DOHH2 (cell line): ENCODE results near the gene EEFSEC.

Experiments
- EZH2phosphoT487 ChIP-seq: fragments of 200-600 bp; sonication (generic); IDR thresholded peaks from 2 replicates; pipeline ENCODE4 v1.6.1; 2017; ENCODE audit warnings: borderline replicate concordance, mild to moderate bottlenecking, antibody characterized with exemption, low read length, moderate library complexity, mixed read lengths
- TF ChIP-seq, protein P1 (sequence below): fragments of 200-600 bp; sonication (generic); IDR thresholded peaks from one replicate; pipeline ENCODE4 v1.5.1; 2014; ENCODE audit warnings: antibody characterized with exemption, mild to moderate bottlenecking, low read depth, low read length; ENCODE audit not compliant: poor library complexity, severe bottlenecking

DNA sequence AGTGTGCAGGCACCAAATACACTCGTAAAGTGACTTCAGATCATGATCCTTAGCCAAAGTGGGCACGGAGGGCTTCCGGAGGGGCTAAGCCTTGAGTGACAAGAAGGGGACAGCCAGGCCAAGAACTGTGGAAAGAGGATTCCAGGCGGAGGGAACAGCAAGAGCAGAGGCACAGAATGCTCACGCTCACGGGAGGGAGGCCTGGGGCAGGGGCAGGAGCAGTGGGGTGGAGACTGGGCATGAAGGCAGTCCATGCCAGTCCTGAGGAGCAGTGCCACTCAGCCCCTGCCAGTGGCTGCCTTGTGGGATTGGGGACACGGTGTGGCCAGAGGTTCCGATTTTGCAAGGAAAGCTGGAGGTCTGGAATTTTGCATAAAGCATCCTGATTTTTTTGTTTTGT lies 277.4 kb downstream of the EEFSEC start:
- TF ChIP-seq, protein P1, sequence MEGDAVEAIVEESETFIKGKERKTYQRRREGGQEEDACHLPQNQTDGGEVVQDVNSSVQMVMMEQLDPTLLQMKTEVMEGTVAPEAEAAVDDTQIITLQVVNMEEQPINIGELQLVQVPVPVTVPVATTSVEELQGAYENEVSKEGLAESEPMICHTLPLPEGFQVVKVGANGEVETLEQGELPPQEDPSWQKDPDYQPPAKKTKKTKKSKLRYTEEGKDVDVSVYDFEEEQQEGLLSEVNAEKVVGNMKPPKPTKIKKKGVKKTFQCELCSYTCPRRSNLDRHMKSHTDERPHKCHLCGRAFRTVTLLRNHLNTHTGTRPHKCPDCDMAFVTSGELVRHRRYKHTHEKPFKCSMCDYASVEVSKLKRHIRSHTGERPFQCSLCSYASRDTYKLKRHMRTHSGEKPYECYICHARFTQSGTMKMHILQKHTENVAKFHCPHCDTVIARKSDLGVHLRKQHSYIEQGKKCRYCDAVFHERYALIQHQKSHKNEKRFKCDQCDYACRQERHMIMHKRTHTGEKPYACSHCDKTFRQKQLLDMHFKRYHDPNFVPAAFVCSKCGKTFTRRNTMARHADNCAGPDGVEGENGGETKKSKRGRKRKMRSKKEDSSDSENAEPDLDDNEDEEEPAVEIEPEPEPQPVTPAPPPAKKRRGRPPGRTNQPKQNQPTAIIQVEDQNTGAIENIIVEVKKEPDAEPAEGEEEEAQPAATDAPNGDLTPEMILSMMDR = no peak
- no peak for TF ChIP-seq EZH2phosphoT487
